Measurements from ENCODE around the gene CORO2B.

DNA sequence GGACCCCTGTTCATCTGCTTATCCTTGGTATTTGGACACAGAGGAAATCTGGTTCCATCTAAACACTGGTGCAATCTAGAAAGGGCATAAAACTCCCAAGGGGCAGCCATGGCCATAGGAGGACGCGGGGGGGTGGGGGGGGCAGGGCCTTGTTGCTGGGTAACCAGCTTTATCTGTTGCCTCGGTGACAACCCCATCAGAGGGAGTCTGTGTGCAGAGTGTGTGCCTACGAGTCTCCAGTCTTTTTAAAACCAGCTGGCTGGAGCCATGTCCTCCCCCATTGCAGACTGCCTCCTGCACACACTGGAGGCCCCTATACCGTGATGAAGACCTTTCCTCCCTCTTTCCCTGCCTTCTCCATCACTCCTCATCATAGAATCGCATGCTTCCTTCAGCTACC is 26.4 kb upstream of the CORO2B start:
- TF ChIP-seq, protein P1, sequence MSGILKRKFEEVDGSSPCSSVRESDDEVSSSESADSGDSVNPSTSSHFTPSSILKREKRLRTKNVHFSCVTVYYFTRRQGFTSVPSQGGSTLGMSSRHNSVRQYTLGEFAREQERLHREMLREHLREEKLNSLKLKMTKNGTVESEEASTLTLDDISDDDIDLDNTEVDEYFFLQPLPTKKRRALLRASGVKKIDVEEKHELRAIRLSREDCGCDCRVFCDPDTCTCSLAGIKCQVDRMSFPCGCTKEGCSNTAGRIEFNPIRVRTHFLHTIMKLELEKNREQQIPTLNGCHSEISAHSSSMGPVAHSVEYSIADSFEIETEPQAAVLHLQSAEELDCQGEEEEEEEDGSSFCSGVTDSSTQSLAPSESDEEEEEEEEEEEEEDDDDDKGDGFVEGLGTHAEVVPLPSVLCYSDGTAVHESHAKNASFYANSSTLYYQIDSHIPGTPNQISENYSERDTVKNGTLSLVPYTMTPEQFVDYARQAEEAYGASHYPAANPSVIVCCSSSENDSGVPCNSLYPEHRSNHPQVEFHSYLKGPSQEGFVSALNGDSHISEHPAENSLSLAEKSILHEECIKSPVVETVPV (CRISPR knock-in tag; IDR thresholded peaks at IDR 0.05), result no peak
- TF ChIP-seq ARNTL (CRISPR knock-in tag; IDR thresholded peaks at IDR 0.05; ENCODE audit: borderline replicate concordance, low read depth) (no peak), SNAI2 (CRISPR knock-in tag; IDR thresholded peaks at IDR 0.05) (no peak), CSDC2 (CRISPR knock-in tag; IDR thresholded peaks at IDR 0.05) (no peak), ZFP3 (CRISPR knock-in tag; IDR thresholded peaks at IDR 0.05) (no peak)
- TF ChIP-seq, protein P2, sequence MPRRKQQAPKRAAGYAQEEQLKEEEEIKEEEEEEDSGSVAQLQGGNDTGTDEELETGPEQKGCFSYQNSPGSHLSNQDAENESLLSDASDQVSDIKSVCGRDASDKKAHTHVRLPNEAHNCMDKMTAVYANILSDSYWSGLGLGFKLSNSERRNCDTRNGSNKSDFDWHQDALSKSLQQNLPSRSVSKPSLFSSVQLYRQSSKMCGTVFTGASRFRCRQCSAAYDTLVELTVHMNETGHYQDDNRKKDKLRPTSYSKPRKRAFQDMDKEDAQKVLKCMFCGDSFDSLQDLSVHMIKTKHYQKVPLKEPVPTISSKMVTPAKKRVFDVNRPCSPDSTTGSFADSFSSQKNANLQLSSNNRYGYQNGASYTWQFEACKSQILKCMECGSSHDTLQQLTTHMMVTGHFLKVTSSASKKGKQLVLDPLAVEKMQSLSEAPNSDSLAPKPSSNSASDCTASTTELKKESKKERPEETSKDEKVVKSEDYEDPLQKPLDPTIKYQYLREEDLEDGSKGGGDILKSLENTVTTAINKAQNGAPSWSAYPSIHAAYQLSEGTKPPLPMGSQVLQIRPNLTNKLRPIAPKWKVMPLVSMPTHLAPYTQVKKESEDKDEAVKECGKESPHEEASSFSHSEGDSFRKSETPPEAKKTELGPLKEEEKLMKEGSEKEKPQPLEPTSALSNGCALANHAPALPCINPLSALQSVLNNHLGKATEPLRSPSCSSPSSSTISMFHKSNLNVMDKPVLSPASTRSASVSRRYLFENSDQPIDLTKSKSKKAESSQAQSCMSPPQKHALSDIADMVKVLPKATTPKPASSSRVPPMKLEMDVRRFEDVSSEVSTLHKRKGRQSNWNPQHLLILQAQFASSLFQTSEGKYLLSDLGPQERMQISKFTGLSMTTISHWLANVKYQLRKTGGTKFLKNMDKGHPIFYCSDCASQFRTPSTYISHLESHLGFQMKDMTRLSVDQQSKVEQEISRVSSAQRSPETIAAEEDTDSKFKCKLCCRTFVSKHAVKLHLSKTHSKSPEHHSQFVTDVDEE (CRISPR knock-in tag; IDR thresholded peaks at IDR 0.05), result no peak
- TF ChIP-seq, protein P3, sequence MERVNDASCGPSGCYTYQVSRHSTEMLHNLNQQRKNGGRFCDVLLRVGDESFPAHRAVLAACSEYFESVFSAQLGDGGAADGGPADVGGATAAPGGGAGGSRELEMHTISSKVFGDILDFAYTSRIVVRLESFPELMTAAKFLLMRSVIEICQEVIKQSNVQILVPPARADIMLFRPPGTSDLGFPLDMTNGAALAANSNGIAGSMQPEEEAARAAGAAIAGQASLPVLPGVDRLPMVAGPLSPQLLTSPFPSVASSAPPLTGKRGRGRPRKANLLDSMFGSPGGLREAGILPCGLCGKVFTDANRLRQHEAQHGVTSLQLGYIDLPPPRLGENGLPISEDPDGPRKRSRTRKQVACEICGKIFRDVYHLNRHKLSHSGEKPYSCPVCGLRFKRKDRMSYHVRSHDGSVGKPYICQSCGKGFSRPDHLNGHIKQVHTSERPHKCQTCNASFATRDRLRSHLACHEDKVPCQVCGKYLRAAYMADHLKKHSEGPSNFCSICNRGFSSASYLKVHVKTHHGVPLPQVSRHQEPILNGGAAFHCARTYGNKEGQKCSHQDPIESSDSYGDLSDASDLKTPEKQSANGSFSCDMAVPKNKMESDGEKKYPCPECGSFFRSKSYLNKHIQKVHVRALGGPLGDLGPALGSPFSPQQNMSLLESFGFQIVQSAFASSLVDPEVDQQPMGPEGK (CRISPR knock-in tag; IDR thresholded peaks at IDR 0.05; ENCODE audit: borderline replicate concordance), result no peak

Data from SK-N-SH treated with all-trans-retinoic acid at 6 μM for 48 hours (cell line).